Measurements from ENCODE around the gene ACSM2B.
"Not testable (repeated sequence)": the region's sequence is repeated elsewhere in the genome, so short reads cannot be mapped to it uniquely, and the experiment has no call there.

GRCh38 chr16:20580487-20581259 lies 4.5 kb upstream of the ACSM2B start:
- not testable (repeated sequence) for TF ChIP-seq GATA3 (IDR thresholded peaks at IDR 0.05; ENCODE audit: borderline replicate concordance); ELK1 (IDR thresholded peaks at IDR 0.05; ENCODE audit: low read depth, low read length); POLR2A (IDR thresholded peaks at IDR 0.05; ENCODE audit: low read length)

Measured in A549 (cell line).